ENCODE data around the gene PTCHD1. TPM values are rescaled to one million over a fixed set of nuclear protein-coding genes. Genes with fewer than 3 reads are reported as not detected.

The PTCHD1 gene
- total and polyA plus RNA-seq, 2 experiments from 2014 or later, result 3.0 to 7.7 TPM

- DNase-seq (ENCODE audit: low spot score), result no peak
- Histone ChIP-seq H3K9me2 (replicated peaks; ENCODE audit: insufficient read depth) (no peaks in the 10 kb centered on the region), H3K4me2 (no peak overlapping the region), H2AFZ (no peak overlapping the region), H4K20me1 (ENCODE audit: insufficient read depth, poor library complexity, severe bottlenecking) (no peaks in the 10 kb centered on the region), H3K4me3 (no peak overlapping the region), H3K27ac (no peak overlapping the region), H3K9me3 (ENCODE audit: low read depth) (no peaks in the 10 kb centered on the region), H3K79me2 (no peaks in the 10 kb centered on the region), H3K36me3 (replicated peaks; ENCODE audit: insufficient read depth, low read depth) (no peaks in the 10 kb centered on the region), H3K4me1 (ENCODE audit: insufficient read depth) (peaks cover 3% of the 10 kb centered on the region), H3K27me3 (peaks cover 55% of the 10 kb centered on the region)
- no peak for TF ChIP-seq EZH2 (IDR thresholded peaks at IDR 0.05; ENCODE audit: borderline replicate concordance)
- TF ChIP-seq CTCF (IDR thresholded peaks at IDR 0.05; ENCODE audit: poor library complexity), result no peak
- no peak for TF ChIP-seq EZH2phosphoT487 (IDR thresholded peaks at IDR 0.05; ENCODE audit: low read depth, severe bottlenecking, unreplicated experiment)
- 91% methylated on average over 4 of the region's 4 CpGs for WGBS (ENCODE audit: low lambda C conversion rate, missing lambda C conversion rate)
Observed at GRCh38 chrX:23338334-23338733, 3.7 kb downstream of the PTCHD1 start.

- no peaks in the 10 kb centered on the region for H4K20me1 ChIP-seq (ENCODE audit: insufficient read depth, poor library complexity, severe bottlenecking)
- peak; percentile 49 for DNase-seq (ENCODE audit: low spot score)
- no peaks in the 10 kb centered on the region for H3K9me3 ChIP-seq (ENCODE audit: low read depth)
- no peak overlapping the region for H3K4me3 ChIP-seq
- no peaks in the 10 kb centered on the region for H3K79me2 ChIP-seq
- H3K27ac ChIP-seq, result peak overlapping the region; percentile 29
- peak overlapping the region; percentile 33 for H3K4me2 ChIP-seq
- TF ChIP-seq CTCF (IDR thresholded peaks at IDR 0.05; ENCODE audit: poor library complexity), result peak; percentile 11
- no peak for TF ChIP-seq EZH2 (IDR thresholded peaks at IDR 0.05; ENCODE audit: borderline replicate concordance)
- H3K36me3 ChIP-seq (replicated peaks; ENCODE audit: insufficient read depth, low read depth), result no peaks in the 10 kb centered on the region
- 36% methylated on average over 6 of the region's 6 CpGs for WGBS (ENCODE audit: low lambda C conversion rate, missing lambda C conversion rate)
- no peak overlapping the region for H2AFZ ChIP-seq
- H3K4me1 ChIP-seq (ENCODE audit: insufficient read depth), result peaks cover 6% of the 10 kb centered on the region
- H3K9me2 ChIP-seq (replicated peaks; ENCODE audit: insufficient read depth), result no peaks in the 10 kb centered on the region
- H3K27me3 ChIP-seq, result peaks cover 29% of the 10 kb centered on the region
Observed at GRCh38 chrX:23341452-23341851, 6.8 kb downstream of the PTCHD1 start.

GRCh38 chrX:23344238-23344903, 9.7 kb downstream of the PTCHD1 start:
- Histone ChIP-seq H2AFZ (no peak overlapping the region), H3K79me2 (no peaks in the 10 kb centered on the region), H3K27me3 (peaks cover 4% of the 10 kb centered on the region), H3K9me2 (replicated peaks; ENCODE audit: insufficient read depth) (no peaks in the 10 kb centered on the region), H3K4me2 (peak overlapping the region; percentile 36), H3K27ac (peak overlapping the region; percentile 58), H3K4me1 (ENCODE audit: insufficient read depth) (peaks cover 6% of the 10 kb centered on the region), H3K9me3 (ENCODE audit: low read depth) (no peaks in the 10 kb centered on the region), H3K36me3 (replicated peaks; ENCODE audit: insufficient read depth, low read depth) (no peaks in the 10 kb centered on the region), H4K20me1 (ENCODE audit: insufficient read depth, poor library complexity, severe bottlenecking) (no peaks in the 10 kb centered on the region), H3K4me3 (no peak overlapping the region)
- 37% methylated on average over 5 of the region's 5 CpGs for WGBS (ENCODE audit: low lambda C conversion rate, missing lambda C conversion rate)
- TF ChIP-seq CTCF (IDR thresholded peaks at IDR 0.05; ENCODE audit: poor library complexity) (no peak), EZH2phosphoT487 (IDR thresholded peaks at IDR 0.05; ENCODE audit: low read depth, severe bottlenecking, unreplicated experiment) (peak; percentile 68), EZH2 (IDR thresholded peaks at IDR 0.05; ENCODE audit: borderline replicate concordance) (no peak)
- DNase-seq (ENCODE audit: low spot score), result peak; percentile 18
